ENCODE measurements around the gene IVD.
A peak's percentile ranks its signal among the peaks of the same experiment; 100 is the strongest.
"Not testable (repeated sequence)": the region's sequence is repeated elsewhere in the genome, so short reads cannot be mapped to it uniquely, and the experiment has no call there.

Gene IVD

GRCh38 chr15:40437752-40438687 lies 32.4 kb downstream of the IVD start:
- no peak for DNase-seq (ENCODE audit: low read depth in 2 of 2, low spot score in 1 of 2)

- no peak for DNase-seq (ENCODE audit: low read depth in 2 of 2, low spot score in 1 of 2)
Measured at GRCh38 chr15:40438712-40439111, 33.1 kb downstream of the IVD start.

- DNase-seq (ENCODE audit: low read depth in 2 of 2, low spot score in 1 of 2), result no peak
Measured at GRCh38 chr15:40439461-40439959, 33.9 kb downstream of the IVD start.

- DNase-seq (ENCODE audit: low read depth in 2 of 2, low spot score in 1 of 2), result no peak
Measured at GRCh38 chr15:40439960-40440742, 34.6 kb downstream of the IVD start.

GRCh38 chr15:40440743-40441564 lies 35.4 kb downstream of the IVD start, which contains the start of gene BAHD1:
TSS of gene BAHD1 (plus strand) at chr15:40440953. CDS start at chr15:40458465, 17,512 bp downstream.
- peak; percentile 88 to 91 for DNase-seq (ENCODE audit: low read depth in 2 of 2, low spot score in 1 of 2)

- DNase-seq (ENCODE audit: low read depth in 2 of 2, low spot score in 1 of 2), result no peak
Measured at GRCh38 chr15:40441565-40442531, 36.3 kb downstream of the IVD start.

GRCh38 chr15:40443255-40443654 lies 37.7 kb downstream of the IVD start:
- DNase-seq (ENCODE audit: low read depth in 2 of 2, low spot score in 1 of 2), result no peak

GRCh38 chr15:40443846-40444245 lies 38.3 kb downstream of the IVD start:
- no peak for DNase-seq (ENCODE audit: low read depth in 2 of 2, low spot score in 1 of 2)

- no peak for DNase-seq (ENCODE audit: low read depth in 2 of 2, low spot score in 1 of 2)
Measured at GRCh38 chr15:40444736-40445135, 39.1 kb downstream of the IVD start.

GRCh38 chr15:40445421-40445922 lies 39.9 kb downstream of the IVD start:
- DNase-seq (ENCODE audit: low read depth in 2 of 2, low spot score in 1 of 2), result no peak

- DNase-seq (ENCODE audit: low read depth in 2 of 2, low spot score in 1 of 2), result no peak
Measured at GRCh38 chr15:40446144-40446543, 40.5 kb downstream of the IVD start.

- DNase-seq (ENCODE audit: low read depth in 2 of 2, low spot score in 1 of 2), result no peak
Measured at GRCh38 chr15:40448354-40448753, 42.8 kb downstream of the IVD start.

GRCh38 chr15:40449275-40449674 lies 43.7 kb downstream of the IVD start:
- DNase-seq (ENCODE audit: low read depth in 2 of 2, low spot score in 1 of 2), result no peak

GRCh38 chr15:40450047-40450446 lies 44.5 kb downstream of the IVD start:
- no peak for DNase-seq (ENCODE audit: low read depth in 2 of 2, low spot score in 1 of 2)

GRCh38 chr15:40451527-40452158 lies 46.0 kb downstream of the IVD start:
- no peak for DNase-seq (ENCODE audit: low read depth in 2 of 2, low spot score in 1 of 2)

GRCh38 chr15:40452296-40453090 lies 46.9 kb downstream of the IVD start:
- DNase-seq (ENCODE audit: low read depth in 2 of 2, low spot score in 1 of 2), result no peak

- DNase-seq (ENCODE audit: low read depth in 2 of 2, low spot score in 1 of 2), result not testable (repeated sequence)
Measured at GRCh38 chr15:40453941-40454340, 48.3 kb downstream of the IVD start.

GRCh38 chr15:40454904-40455391 lies 49.4 kb downstream of the IVD start:
- DNase-seq (ENCODE audit: low read depth in 2 of 2, low spot score in 1 of 2), result no peak
